HL-60 (cell line): ENCODE results near the gene CXCL14.

Experiments
- POLR2AphosphoS5 ChIP-seq: IDR thresholded peaks from 2 replicates; pipeline ENCODE4 v1.6.1; 2012; ENCODE audit warnings: low read depth
- SPI1 ChIP-seq: IDR thresholded peaks from 2 replicates; pipeline ENCODE4 v1.6.1; 2012; ENCODE audit warnings: low read depth, mild to moderate bottlenecking, borderline replicate concordance
- TF ChIP-seq, protein P1 (sequence below): IDR thresholded peaks from one replicate; pipeline ENCODE4 v1.5.1; 2011; ENCODE audit warnings: low read length, control low read depth, inconsistent platforms; ENCODE audit not compliant: insufficient read depth

DNA sequence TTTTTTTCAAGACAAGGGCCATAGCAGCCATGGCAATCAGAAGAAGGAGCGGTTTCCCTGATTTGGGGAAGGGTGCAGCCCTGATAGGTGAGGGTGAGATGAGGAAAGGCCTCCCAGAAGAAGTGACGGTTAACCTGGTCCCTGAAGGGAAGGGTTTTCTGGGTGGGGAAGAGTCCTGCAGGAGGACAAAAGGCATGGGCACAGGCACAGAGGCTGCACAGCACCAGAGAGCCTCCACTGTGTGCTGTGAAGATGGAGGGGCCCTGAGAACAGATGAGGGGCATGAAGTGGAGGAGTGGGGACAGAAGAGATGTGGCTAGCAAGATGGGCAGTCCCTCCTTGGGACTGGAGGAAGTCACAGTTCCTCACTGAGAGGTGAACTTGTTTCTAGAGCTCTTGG lies 46.3 kb upstream of the CXCL14 start:
- TF ChIP-seq, protein P1, sequence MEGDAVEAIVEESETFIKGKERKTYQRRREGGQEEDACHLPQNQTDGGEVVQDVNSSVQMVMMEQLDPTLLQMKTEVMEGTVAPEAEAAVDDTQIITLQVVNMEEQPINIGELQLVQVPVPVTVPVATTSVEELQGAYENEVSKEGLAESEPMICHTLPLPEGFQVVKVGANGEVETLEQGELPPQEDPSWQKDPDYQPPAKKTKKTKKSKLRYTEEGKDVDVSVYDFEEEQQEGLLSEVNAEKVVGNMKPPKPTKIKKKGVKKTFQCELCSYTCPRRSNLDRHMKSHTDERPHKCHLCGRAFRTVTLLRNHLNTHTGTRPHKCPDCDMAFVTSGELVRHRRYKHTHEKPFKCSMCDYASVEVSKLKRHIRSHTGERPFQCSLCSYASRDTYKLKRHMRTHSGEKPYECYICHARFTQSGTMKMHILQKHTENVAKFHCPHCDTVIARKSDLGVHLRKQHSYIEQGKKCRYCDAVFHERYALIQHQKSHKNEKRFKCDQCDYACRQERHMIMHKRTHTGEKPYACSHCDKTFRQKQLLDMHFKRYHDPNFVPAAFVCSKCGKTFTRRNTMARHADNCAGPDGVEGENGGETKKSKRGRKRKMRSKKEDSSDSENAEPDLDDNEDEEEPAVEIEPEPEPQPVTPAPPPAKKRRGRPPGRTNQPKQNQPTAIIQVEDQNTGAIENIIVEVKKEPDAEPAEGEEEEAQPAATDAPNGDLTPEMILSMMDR: no peak
- TF ChIP-seq POLR2AphosphoS5 (no peak), SPI1 (no peak)
